Retinal pigment epithelial cell (primary cell): ENCODE data around the gene TTC21A.

Experiments used
- DNase-seq: peaks from one replicate; pipeline ENCODE4 v3.0.0-alpha.2; 2010; ENCODE audit warnings: low read depth
- H3K4me3 ChIP-seq: 2 replicates; pipeline ENCODE4 v1.5.1; 2011; ENCODE audit warnings: mild to moderate bottlenecking, low read length, control low read depth, moderate library complexity
- TF ChIP-seq, protein P1 (sequence below): conservative IDR thresholded peaks from 2 replicates; pipeline ENCODE4 v1.5.1; 2011; ENCODE audit warnings: low read depth, low read length, control low read depth, inconsistent platforms

The TTC21A gene

DNA sequence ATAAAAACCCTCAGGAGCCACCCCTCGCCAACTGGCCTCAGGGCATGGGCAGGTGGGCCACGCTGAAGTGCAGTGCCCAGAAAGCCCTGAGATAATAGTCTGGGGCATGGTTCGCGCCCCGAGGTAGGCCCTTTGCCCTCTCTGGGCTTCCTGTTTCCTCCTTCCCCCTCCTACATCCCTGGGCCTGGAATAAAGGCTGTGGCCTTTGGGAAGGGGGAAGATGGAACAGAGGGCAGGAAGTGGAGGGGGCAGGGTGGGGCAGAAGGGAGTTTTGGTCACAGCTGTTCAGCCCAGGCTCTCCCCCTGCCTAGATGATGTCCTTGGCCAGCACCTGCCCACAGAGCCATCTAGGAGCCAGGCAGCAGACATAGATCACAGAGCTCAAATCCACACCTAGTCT is 34.6 kb downstream of the TTC21A start:
- DNase-seq, result no peak
- TF ChIP-seq, protein P1, sequence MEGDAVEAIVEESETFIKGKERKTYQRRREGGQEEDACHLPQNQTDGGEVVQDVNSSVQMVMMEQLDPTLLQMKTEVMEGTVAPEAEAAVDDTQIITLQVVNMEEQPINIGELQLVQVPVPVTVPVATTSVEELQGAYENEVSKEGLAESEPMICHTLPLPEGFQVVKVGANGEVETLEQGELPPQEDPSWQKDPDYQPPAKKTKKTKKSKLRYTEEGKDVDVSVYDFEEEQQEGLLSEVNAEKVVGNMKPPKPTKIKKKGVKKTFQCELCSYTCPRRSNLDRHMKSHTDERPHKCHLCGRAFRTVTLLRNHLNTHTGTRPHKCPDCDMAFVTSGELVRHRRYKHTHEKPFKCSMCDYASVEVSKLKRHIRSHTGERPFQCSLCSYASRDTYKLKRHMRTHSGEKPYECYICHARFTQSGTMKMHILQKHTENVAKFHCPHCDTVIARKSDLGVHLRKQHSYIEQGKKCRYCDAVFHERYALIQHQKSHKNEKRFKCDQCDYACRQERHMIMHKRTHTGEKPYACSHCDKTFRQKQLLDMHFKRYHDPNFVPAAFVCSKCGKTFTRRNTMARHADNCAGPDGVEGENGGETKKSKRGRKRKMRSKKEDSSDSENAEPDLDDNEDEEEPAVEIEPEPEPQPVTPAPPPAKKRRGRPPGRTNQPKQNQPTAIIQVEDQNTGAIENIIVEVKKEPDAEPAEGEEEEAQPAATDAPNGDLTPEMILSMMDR, result no peak
- H3K4me3 ChIP-seq, result no peak overlapping the region

DNA sequence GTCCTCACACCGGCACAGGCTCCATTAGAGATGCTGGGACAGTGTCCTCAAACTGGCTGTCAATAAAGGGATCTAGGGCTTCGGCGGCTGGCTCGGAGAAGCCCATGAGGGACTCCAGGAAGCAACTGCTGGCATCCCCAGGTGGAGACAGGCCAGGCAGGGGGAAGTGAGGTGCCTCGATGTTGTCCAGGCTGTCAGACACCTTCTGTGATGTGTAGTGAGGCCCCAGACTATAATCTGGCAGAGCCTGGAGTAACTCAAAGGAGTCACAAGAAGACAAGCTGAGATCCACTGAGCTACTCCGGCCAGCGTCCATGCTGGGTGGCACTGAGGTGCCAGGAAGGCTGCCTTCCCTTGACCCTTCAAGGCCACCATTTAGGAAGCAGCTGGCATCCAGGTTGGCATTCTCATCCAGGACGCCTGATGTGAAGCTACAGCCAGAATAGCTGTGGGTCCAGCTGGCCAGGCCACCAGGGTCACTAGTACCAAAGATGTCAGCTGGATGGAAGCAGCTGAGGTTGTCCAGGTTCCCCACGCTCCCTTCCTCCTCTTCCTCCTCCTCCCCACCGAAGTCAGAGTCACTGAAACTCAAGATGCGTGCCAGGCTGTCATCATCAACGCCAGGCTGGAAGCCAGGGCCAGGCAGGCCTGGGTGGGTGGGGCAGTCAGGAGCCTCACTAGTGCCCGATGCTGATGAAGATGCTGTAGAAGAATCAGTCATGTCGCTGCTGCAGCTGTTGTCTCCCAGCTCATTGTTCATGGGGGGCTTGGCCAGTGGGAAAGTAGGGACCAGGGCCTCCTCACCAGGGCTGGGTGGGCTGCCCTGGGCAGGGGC is 35.8 kb downstream of the TTC21A start:
- no peak for DNase-seq
- no peak overlapping the region for H3K4me3 ChIP-seq
- TF ChIP-seq, protein P1, result no peak

DNA sequence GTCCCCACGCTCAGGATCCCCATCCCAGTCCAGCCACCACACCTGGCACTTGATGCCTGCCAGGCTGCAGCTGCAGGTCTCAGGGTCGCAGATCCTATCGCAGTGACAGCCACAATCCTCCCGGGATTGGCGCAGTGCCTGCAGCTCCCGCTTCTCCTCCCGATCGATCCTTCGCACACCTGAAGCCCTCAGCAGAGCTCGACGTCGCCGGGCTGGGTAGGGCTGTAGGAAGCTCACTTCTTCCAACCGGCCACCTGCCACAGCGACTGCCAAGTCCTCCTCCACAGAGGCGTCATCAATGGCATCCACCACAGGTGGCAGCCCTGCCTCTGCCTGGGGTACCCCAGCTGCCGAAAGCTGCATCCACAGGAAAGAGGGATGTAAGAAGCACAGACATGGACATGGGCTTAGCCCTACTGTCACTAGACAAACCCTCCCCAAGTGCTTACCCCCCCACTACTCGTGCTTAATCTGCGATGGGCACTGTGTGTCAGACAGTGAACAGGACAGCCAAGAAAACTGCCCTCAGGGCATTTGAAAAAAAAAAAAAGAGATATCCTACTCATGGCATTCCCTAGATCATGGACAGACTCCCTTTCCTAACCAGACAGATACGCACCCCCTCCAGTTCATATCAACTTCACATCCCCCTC is 36.7 kb downstream of the TTC21A start:
- no peak overlapping the region for H3K4me3 ChIP-seq
- DNase-seq, result no peak
- TF ChIP-seq, protein P1, result no peak

DNA sequence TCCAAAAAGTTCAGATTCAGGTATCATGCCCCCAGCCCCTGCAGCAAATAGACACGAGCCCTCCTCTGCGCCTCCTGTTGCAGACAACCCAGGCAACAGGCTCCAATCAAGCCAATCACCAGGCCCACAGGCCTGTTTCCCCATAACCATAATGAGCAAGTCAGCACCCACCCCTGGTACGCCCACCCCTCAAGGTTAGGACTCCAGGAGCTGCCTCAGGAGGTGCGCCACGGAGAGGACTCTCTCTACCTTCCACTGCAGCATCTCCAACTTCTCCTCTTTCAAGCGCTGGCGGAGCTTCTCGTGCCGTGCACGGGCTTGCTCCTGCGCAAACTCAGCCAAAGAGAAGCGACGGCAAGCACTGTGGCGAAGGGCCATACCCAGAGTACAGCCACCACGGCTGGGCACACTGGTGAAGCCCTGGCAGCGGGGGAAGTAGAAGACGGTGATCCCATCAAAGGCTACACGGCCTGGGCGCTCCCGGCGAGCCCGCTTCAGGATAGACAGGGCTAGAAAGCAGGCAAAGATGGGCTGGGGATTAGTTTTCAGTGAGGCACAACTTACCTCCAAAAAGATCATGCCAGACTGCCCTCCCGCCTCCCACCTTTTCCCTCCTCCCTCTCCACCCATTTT is 37.4 kb downstream of the TTC21A start:
- no peak overlapping the region for H3K4me3 ChIP-seq
- TF ChIP-seq, protein P1, result no peak
- DNase-seq, result no peak

GRCh38 chr3:39146083-39146501 is 38.6 kb downstream of the TTC21A start:
- no peak overlapping the region for H3K4me3 ChIP-seq
- no peak for DNase-seq

DNA sequence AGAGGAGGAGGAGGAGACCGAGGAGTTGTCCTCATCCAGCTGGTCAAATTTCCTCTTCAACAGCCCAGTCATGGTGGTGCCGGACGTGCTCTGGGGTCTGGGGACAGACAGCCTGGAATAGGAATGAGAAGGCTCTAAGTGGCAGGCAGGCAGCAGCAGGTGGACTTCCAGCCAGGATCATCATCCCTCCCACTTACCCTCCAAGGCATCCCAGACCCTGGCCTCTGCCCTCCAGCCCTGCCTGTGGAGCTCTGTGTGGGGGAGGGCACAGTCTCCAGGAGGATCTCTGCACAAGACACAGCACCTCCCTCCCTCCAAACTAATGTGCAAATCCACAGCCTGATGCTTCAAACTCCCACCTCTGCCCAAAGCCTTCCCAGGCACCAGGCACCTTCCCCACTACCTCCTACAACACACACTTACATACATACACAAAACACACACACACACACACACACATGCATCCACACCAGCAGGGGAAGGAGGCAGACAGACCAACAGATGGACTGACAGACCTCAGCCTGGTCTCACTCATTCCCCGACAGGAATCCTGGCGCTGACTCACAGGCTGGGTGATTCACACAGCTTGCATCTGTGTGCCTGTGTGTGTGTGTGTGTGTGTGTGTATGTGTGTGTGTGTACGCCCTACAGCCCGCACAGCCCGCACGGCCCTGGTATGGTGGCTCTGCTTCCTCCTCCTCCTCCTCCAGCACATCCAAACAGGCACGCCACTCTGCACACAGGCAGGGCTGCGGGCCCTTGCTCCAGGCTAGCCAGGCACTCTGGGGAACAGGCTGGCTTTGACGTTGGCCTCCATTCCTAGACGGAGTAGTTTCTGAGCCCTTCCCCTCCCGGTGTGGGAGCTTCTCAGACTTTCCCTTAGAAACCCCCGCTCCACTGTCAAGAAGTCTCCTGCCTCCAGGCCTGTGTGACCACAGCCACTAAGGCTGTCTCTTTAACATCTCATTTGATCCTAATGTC is 39.4 kb downstream of the TTC21A start:
- peak overlapping the region; percentile 17 for H3K4me3 ChIP-seq

More at GRCh38 chr3:39146083-39146501, 38.6 kb downstream of the TTC21A start:
- TF ChIP-seq, protein P1, result no peak

More for the DNA sequence above, 39.4 kb downstream of the TTC21A start:
- DNase-seq, result peak; percentile 88
- TF ChIP-seq, protein P1, result no peak
